H1 (cell line): ENCODE measurements around the gene SNED1. TPM values are rescaled to one million over a fixed set of nuclear protein-coding genes. Genes with fewer than 3 reads are reported as not detected.

ENCODE experiments used
- EP300 ChIP-seq, 2 experiments: IDR thresholded peaks; 1 replicate in 1 of 2; 2 replicates in 1 of 2; pipeline ENCODE4 v1.6.1; 2011 to 2012; ENCODE audit warnings: low read depth in 2 of 2, low read length in 2 of 2, mild to moderate bottlenecking in 2 of 2, borderline replicate concordance in 1 of 2, inconsistent platforms in 1 of 2, moderate library complexity in 1 of 2
- polyA plus RNA-seq, 7 experiments: library from polyadenylated mRNA; depleted of rRNA in 3 of 7; stranded (reverse) in 5 of 7; unstranded in 2 of 7; fragments of >200 nt in 5 of 7; fragments of 200-250 nt in 2 of 7; gene quantifications; 1 replicate in 5 of 7; 2 replicates in 1 of 7; 4 replicates in 1 of 7; pipeline versions ENCODE4 v1.2.1 to v1.2.3, GENCODE V29; 2011 to 2013; ENCODE audit warnings: missing spikeins in 2 of 7, mixed read lengths in 2 of 7
- total RNA-seq: library from RNA; stranded (reverse); fragmentation: NEBNext Ultra II Directional; extraction: Animal tissue kit (Norgen Biotek cat#: 25700); gene quantifications from 2 replicates; pipeline ENCODE4 v1.2.1, GENCODE V29; 2021
- TF ChIP-seq, protein P1 (sequence below), 3 experiments: IDR thresholded peaks; 1 replicate in 2 of 3; 2 replicates in 1 of 3; pipeline versions ENCODE4 v1.5.1 to v1.6.1; 2011; ENCODE audit warnings: low read length in 3 of 3, mild to moderate bottlenecking in 3 of 3, inconsistent platforms in 2 of 3, low read depth in 1 of 3, moderate library complexity in 1 of 3; ENCODE audit not compliant: insufficient read depth in 1 of 3; ENCODE audit errors: control extremely low read depth in 1 of 3
- TF ChIP-seq, protein P2 (sequence below): IDR thresholded peaks from 2 replicates; pipeline ENCODE4 v1.6.1; 2011; ENCODE audit warnings: low read depth, mild to moderate bottlenecking, low read length; ENCODE audit not compliant: insufficient read depth

The SNED1 gene
- total and polyA plus RNA-seq, 2 of the 8 experiments (the other 6 are each of a cell fraction or from before 2014, with no cell fraction given) = 1.9 TPM

DNA sequence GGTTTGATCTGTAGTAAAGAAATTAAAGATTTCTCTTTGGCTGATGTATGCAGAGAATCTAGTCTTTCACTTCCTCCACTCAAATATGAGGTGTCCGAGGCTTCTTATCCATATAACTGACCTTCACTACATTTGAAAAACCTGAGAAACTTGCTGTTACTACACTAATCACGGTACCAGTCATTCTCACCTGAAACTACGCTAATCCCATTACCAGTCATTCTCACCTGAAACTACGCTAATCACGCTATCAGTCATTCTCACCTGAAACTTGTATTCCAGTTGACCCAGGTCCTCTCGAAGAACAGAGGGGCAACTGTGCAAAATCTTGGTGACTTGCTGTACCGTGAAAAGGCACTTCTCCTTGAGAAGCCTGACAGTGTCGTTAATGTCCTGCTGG, 98.6 kb downstream of the SNED1 start (continued):
- TF ChIP-seq EP300 (IDR thresholded peaks at IDR 0.05; ENCODE audit: borderline replicate concordance in 1 of 2, low read depth in 2 of 2, low read length in 2 of 2) = no peak
- TF ChIP-seq, protein P1, sequence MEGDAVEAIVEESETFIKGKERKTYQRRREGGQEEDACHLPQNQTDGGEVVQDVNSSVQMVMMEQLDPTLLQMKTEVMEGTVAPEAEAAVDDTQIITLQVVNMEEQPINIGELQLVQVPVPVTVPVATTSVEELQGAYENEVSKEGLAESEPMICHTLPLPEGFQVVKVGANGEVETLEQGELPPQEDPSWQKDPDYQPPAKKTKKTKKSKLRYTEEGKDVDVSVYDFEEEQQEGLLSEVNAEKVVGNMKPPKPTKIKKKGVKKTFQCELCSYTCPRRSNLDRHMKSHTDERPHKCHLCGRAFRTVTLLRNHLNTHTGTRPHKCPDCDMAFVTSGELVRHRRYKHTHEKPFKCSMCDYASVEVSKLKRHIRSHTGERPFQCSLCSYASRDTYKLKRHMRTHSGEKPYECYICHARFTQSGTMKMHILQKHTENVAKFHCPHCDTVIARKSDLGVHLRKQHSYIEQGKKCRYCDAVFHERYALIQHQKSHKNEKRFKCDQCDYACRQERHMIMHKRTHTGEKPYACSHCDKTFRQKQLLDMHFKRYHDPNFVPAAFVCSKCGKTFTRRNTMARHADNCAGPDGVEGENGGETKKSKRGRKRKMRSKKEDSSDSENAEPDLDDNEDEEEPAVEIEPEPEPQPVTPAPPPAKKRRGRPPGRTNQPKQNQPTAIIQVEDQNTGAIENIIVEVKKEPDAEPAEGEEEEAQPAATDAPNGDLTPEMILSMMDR (IDR thresholded peaks at IDR 0.05; ENCODE audit: control extremely low read depth in 1 of 3, insufficient read depth in 1 of 3, low read depth in 1 of 3, low read length in 3 of 3) = no peak
- TF ChIP-seq, protein P2, sequence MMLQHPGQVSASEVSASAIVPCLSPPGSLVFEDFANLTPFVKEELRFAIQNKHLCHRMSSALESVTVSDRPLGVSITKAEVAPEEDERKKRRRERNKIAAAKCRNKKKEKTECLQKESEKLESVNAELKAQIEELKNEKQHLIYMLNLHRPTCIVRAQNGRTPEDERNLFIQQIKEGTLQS = no peak
